Calu3 (cell line): Measurements from ENCODE around the gene GNG13. TPM values are rescaled to one million over a fixed set of nuclear protein-coding genes. Genes with fewer than 3 reads are reported as not detected.

Experiments used
- BruUV-seq: library from RNA; stranded (reverse); fragments of 400-500 nt; replicated peaks from 2 replicates; lab custom pipeline; 2021; lab: Mats Ljungman, UMichigan
- CTCF ChIA-PET: fragments of 300-600 bp; sonication (Branson Sonifier 250); formaldehyde crosslinking; loops from one replicate; lab custom pipeline; 2022; ENCODE audit warnings: antibody characterized with exemption; lab: Charles Lee
- DNase-seq: peaks from one replicate; pipeline ENCODE4 v3.0.0; 2022
- H3K27ac Mint-ChIP-seq: one replicate; pipeline ENCODE4 v1.8.0; 2022; ENCODE audit warnings: mixed read lengths; ENCODE audit not compliant: unreplicated experiment
- H3K27me3 Mint-ChIP-seq: one replicate; pipeline ENCODE4 v1.8.0; 2022; ENCODE audit warnings: mixed read lengths; ENCODE audit not compliant: unreplicated experiment
- H3K36me3 Mint-ChIP-seq: one replicate; pipeline ENCODE4 v1.8.0; 2022; ENCODE audit warnings: mild to moderate bottlenecking, moderate library complexity, mixed read lengths; ENCODE audit not compliant: insufficient read depth, unreplicated experiment
- H3K4me1 Mint-ChIP-seq: one replicate; pipeline ENCODE4 v1.8.0; 2022; ENCODE audit warnings: mild to moderate bottlenecking, low read depth, mixed read lengths; ENCODE audit not compliant: unreplicated experiment
- H3K4me3 Mint-ChIP-seq: one replicate; pipeline ENCODE4 v1.8.0; 2022; ENCODE audit warnings: mild to moderate bottlenecking, low read depth, moderate library complexity, mixed read lengths; ENCODE audit not compliant: unreplicated experiment
- H3K9me3 Mint-ChIP-seq: one replicate; pipeline ENCODE4 v1.8.0; 2022; ENCODE audit warnings: low read depth, mixed read lengths; ENCODE audit not compliant: unreplicated experiment
- intact Hi-C: fragments of 100-400 bp; cut with micrococcal nuclease; formaldehyde crosslinking; loops from one replicate; pipeline ENCODE4 v1.10.0; 2022; ENCODE audit not compliant: unreplicated experiment
- microRNA-seq: library from miRNA; unstranded; fragments of <30 nt; microRNA quantifications from one replicate; pipeline ENCODE4 v1.2.0, GENCODE V29; 2022
- total RNA-seq: library from RNA; stranded (reverse); gene quantifications from 2 replicates; pipeline ENCODE4 v1.2.3, GENCODE V29; 2022
- TF ChIP-seq, protein P1 (sequence below): fragments of 200-600 bp; IDR thresholded peaks from one replicate; pipeline ENCODE4 v1.8.0; 2022; ENCODE audit warnings: antibody characterized with exemption; ENCODE audit not compliant: unreplicated experiment

The GNG13 gene
- total RNA-seq, 1 experiment from 2014 or later = not detected

DNA sequence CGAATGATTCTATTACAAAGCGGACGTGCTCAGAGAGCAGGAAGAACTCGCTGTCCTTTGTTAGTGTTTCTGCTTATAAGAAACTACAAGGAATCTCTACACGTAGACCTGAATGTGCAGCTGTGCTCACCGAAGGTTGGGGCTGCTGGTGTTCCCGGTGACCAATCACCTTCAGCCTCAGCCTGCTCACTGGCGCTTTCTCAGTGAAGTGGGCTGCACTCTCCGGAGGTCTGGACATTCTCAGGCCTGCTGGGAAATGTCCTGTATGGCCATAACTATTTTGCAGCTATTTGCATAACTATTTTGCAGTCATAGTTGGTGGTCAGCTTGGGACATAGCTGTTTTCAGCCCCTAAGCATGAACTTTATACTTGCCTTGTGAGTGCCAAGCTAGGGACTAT is 50.0 kb downstream of the GNG13 start:
- no TSS peak for BruUV-seq
- peaks cover 65% of the 10 kb centered on the region for H3K27me3 Mint-ChIP-seq
- H3K9me3 Mint-ChIP-seq = no peaks in the 10 kb centered on the region
- no peak overlapping the region for H3K4me3 Mint-ChIP-seq
- DNase-seq = no peak
- peaks cover 12% of the 10 kb centered on the region for H3K36me3 Mint-ChIP-seq
- intact Hi-C loops = no loop called here
- peaks cover 12% of the 10 kb centered on the region for H3K4me1 Mint-ChIP-seq
- TF ChIP-seq, protein P1, sequence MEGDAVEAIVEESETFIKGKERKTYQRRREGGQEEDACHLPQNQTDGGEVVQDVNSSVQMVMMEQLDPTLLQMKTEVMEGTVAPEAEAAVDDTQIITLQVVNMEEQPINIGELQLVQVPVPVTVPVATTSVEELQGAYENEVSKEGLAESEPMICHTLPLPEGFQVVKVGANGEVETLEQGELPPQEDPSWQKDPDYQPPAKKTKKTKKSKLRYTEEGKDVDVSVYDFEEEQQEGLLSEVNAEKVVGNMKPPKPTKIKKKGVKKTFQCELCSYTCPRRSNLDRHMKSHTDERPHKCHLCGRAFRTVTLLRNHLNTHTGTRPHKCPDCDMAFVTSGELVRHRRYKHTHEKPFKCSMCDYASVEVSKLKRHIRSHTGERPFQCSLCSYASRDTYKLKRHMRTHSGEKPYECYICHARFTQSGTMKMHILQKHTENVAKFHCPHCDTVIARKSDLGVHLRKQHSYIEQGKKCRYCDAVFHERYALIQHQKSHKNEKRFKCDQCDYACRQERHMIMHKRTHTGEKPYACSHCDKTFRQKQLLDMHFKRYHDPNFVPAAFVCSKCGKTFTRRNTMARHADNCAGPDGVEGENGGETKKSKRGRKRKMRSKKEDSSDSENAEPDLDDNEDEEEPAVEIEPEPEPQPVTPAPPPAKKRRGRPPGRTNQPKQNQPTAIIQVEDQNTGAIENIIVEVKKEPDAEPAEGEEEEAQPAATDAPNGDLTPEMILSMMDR = no peak
- CTCF ChIA-PET = interaction anchor here (1.3 kb wide), 2 partner anchors 11 to 34 kb away, joined by 3 to 4 read pairs; no protein-coding TSS in a partner anchor
- H3K27ac Mint-ChIP-seq = no peak overlapping the region

DNA sequence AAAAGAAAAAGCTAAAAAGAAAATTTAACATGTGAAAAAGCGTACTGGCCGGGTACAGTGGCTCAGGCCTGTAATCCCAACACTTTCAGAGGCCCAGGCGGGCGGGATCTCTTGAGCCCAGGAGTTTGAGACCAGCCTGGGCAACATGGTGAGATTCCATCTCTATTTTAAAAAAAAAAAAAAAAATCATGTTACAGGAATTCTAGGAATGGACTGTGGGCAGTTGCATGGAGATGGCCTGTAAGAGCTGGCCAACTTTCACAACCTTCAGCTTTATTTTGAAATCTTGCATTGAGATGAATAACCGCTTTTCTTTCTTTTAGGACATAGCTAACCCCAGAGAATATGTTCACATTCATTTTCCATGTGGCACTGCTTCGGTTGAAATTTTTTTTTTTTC is 51.5 kb downstream of the GNG13 start:
- H3K36me3 Mint-ChIP-seq = peaks cover 12% of the 10 kb centered on the region
- peaks cover 12% of the 10 kb centered on the region for H3K4me1 Mint-ChIP-seq
- H3K9me3 Mint-ChIP-seq = no peaks in the 10 kb centered on the region
- TF ChIP-seq, protein P1 = no peak
- no peak overlapping the region for H3K27ac Mint-ChIP-seq
- no peak for DNase-seq
- H3K27me3 Mint-ChIP-seq = peaks cover 50% of the 10 kb centered on the region
- no TSS peak for BruUV-seq
- intact Hi-C loops = no loop called here
- no peak overlapping the region for H3K4me3 Mint-ChIP-seq
- CTCF ChIA-PET = interaction anchor here (0.6 to 0.9 kb wide), 3 partner anchors 12 to 156 kb away, joined by 3 read pairs; partner anchors contain the start of gene MSLN

Small RNA genes within 50 kb of the gene (microRNA-seq; reads per million reads assigned to microRNA genes)
- not detected for gene MIR662

Other genes starting within 250 kb of the GNG13 start
- gene PRR35, start 240.3 kb downstream of the GNG13 start, total RNA-seq = not detected in 2 replicates
- not detected in 2 replicates for gene NHLRC4, start 233.7 kb downstream of the GNG13 start, total RNA-seq
- gene PIGQ, start 230.8 kb downstream of the GNG13 start, total RNA-seq = 101 and 106 TPM in 2 replicates
- 35.6 and 36.5 TPM in 2 replicates for gene RAB40C, start 210.7 kb downstream of the GNG13 start, total RNA-seq
- 0.66 and 0.90 TPM in 2 replicates for gene WFIKKN1, start 169.7 kb downstream of the GNG13 start, total RNA-seq
- gene METTL26, start 164.4 kb downstream of the GNG13 start, total RNA-seq = 117 and 121 TPM in 2 replicates
- gene MCRIP2, start 158.9 kb downstream of the GNG13 start, total RNA-seq = 56.3 and 60.7 TPM in 2 replicates
- 142 and 162 TPM in 2 replicates for gene WDR90, start 151.4 kb downstream of the GNG13 start, total RNA-seq
- gene RHOT2, start 132.6 kb downstream of the GNG13 start, total RNA-seq = 154 and 163 TPM in 2 replicates
- 2.4 and 2.6 TPM in 2 replicates for gene RHBDL1, start 125.1 kb downstream of the GNG13 start, total RNA-seq
- gene STUB1, start 120.3 kb downstream of the GNG13 start, total RNA-seq = 102 and 114 TPM in 2 replicates
- gene JMJD8, start 116.4 kb downstream of the GNG13 start, total RNA-seq = 88.3 and 90.5 TPM in 2 replicates
- 18.6 and 22.5 TPM in 2 replicates for gene WDR24, start 110.3 kb downstream of the GNG13 start, total RNA-seq
- gene FBXL16, start 94.9 kb downstream of the GNG13 start, total RNA-seq = 1.3 and 4.6 TPM in 2 replicates
- gene METRN, start 85.6 kb downstream of the GNG13 start, total RNA-seq = 51.7 and 61.5 TPM in 2 replicates
- gene ANTKMT, start 79.6 kb downstream of the GNG13 start, total RNA-seq = 49.6 and 57.2 TPM in 2 replicates
- 10.0 and 12.5 TPM in 2 replicates for gene CCDC78, start 74.3 kb downstream of the GNG13 start, total RNA-seq
- gene HAGHL, start 73.6 kb downstream of the GNG13 start, total RNA-seq = 11.7 and 12.8 TPM in 2 replicates
- 51.9 and 58.4 TPM in 2 replicates for gene CIAO3, start 59.7 kb downstream of the GNG13 start, total RNA-seq
- 3.4 and 8.9 TPM in 2 replicates for gene MSLN, start 40.0 kb downstream of the GNG13 start, total RNA-seq
- gene RPUSD1, start 12.4 kb downstream of the GNG13 start, total RNA-seq = 47.5 and 51.1 TPM in 2 replicates
- 154 and 173 TPM in 2 replicates for gene CHTF18, start 12.1 kb downstream of the GNG13 start, total RNA-seq
- gene LMF1, start 170.2 kb upstream of the GNG13 start, total RNA-seq = 31.9 and 34.6 TPM in 2 replicates
- gene SOX8, start 181.0 kb upstream of the GNG13 start, total RNA-seq = 0.92 and 1.2 TPM in 2 replicates